HG03575 (cell line): ENCODE results near the gene MYO5B.
"Not testable (repeated sequence)": the region's sequence is repeated elsewhere in the genome, so short reads cannot be mapped to it uniquely, and the experiment has no call there.

Source experiments
- ATAC-seq: cut with Tn5 transposase; IDR thresholded peaks from one replicate; pipeline ENCODE4 v1.9.1; 2021; ENCODE audit not compliant: unreplicated experiment, insufficient number of reproducible peaks, low FRiP score; ENCODE audit errors: extremely low read depth

The MYO5B gene

GRCh38 chr18:49812286-49813068 is 382.5 kb downstream of the MYO5B start:
- ATAC-seq, result no peak

GRCh38 chr18:49811151-49811938 is 383.6 kb downstream of the MYO5B start:
- no peak for ATAC-seq

- not testable (repeated sequence) for ATAC-seq
These were observed 386.3 kb downstream of the MYO5B start for GRCh38 chr18:49808553-49809191.

GRCh38 chr18:49804096-49804495 is 390.9 kb downstream of the MYO5B start:
- no peak for ATAC-seq

GRCh38 chr18:49802623-49803022 is 392.3 kb downstream of the MYO5B start:
- no peak for ATAC-seq

GRCh38 chr18:49800491-49800890 is 394.5 kb downstream of the MYO5B start:
- ATAC-seq, result not testable (repeated sequence)

GRCh38 chr18:49799806-49800205 is 395.1 kb downstream of the MYO5B start:
- not testable (repeated sequence) for ATAC-seq

GRCh38 chr18:49798001-49798400 is 396.9 kb downstream of the MYO5B start:
- no peak for ATAC-seq

- ATAC-seq, result no peak
These were observed 399.1 kb downstream of the MYO5B start for GRCh38 chr18:49795612-49796552.

GRCh38 chr18:49794743-49795142 is 400.2 kb downstream of the MYO5B start:
- no peak for ATAC-seq

- ATAC-seq, result not testable (repeated sequence)
These were observed 405.3 kb downstream of the MYO5B start for GRCh38 chr18:49789560-49790134.

- ATAC-seq, result no peak
These were observed 406.5 kb downstream of the MYO5B start for GRCh38 chr18:49788327-49788898.

GRCh38 chr18:49786019-49786720 is 408.8 kb downstream of the MYO5B start:
- no peak for ATAC-seq

GRCh38 chr18:49784427-49785185 is 410.3 kb downstream of the MYO5B start:
- ATAC-seq, result no peak

- not testable (repeated sequence) for ATAC-seq
These were observed 411.3 kb downstream of the MYO5B start for GRCh38 chr18:49783631-49784030.

GRCh38 chr18:49778826-49779465 is 416.0 kb downstream of the MYO5B start:
- no peak for ATAC-seq
